HG03439 (cell line): ENCODE data around the gene OSTF1.

Experiments
- ATAC-seq: cut with Tn5 transposase; IDR thresholded peaks from one replicate; pipeline ENCODE4 v1.9.1; 2021; ENCODE audit warnings: mild to moderate bottlenecking, moderate library complexity; ENCODE audit not compliant: unreplicated experiment

Gene OSTF1, protein sequence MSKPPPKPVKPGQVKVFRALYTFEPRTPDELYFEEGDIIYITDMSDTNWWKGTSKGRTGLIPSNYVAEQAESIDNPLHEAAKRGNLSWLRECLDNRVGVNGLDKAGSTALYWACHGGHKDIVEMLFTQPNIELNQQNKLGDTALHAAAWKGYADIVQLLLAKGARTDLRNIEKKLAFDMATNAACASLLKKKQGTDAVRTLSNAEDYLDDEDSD

DNA sequence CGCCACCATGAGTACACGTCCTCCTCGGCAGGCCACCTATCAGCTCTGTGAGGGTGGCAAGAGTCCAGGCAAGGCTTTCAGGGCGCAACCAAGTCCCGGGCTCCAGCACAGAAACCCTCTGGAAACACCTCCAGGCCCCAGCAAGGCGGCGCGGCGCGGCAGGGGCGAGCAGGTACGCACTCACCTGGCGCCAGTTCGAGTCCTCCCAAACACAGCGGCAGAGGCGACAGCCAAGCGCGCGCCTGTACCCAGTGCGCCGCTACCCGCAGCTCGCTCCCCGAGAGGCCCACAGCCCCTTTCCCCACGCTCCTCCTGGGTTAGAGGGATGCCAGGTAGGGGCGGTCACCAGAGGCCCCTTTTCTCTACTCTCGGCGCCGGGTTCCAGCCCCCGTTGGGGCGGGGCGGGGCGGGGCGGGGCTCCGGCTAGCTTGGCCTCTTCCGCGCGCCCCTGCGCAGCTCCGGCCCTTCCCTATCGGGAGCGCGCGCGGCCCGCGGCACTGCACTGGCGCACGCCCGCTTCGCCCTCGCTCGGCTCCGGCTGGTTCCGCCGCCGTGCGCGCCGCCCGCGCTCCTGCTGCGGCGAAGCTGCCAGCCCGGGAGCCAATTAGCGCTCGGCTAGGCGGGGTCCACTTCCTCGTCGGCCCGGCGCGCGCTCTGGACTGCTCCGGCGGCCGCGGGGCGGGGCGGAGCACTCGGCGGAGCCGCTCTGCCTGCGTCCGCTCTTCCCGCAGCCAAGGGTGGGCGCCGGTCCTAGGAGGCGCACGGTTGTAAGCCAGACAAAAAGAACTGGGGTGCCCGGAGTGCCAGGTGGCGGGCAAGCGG is at the start of gene OSTF1, which contains the start of gene NMRK1:
Gene OSTF1, plus strand, starts transcription at position 691 of the 822 bp plus-strand sequence. CDS start 179 bp downstream, outside the sequence.
Gene NMRK1, minus strand, starts transcription at position 332 of the 822 bp plus-strand sequence. CDS start 5,040 bp downstream, outside the sequence.
- ATAC-seq, result peak; percentile 92

DNA sequence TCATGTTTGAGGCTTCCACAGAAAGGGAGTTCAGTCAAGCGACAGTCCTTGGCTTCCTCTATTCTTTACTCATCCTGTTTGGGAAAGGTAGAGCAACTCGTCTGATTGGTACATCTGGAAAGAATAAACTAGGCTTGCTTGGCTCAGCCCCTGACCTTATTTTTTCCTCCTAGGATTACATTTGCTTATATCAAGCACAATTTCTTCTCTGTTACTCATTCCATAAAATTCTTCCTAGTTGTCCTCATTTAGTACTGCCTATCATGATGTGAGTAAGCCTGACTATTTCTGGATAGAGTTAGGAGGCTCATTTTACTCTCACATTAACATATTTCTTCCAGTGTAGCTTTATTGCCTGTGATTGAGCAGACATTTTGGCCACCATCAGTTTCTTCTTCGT is 49.3 kb upstream of the OSTF1 start:
- no peak for ATAC-seq

DNA sequence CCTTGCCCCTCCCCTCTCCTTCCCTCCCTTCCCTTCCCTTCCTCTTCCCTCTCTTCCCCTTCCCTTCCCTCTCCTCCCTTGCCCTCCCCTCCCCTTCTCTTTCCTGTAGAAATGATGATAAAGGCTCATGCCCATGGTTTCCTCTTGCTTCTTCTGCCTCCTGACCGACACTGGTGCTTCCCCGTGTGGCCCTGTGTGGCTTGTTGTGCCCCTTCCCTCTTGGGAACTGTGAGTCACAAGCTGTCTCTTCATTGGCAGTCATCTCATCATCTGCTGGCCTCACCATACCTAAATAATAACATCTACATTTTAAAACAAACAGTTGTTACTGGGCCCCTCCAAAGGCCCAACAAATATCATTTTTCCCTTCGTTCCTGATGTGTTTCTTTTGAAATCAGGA is 48.5 kb upstream of the OSTF1 start:
- ATAC-seq, result no peak

DNA sequence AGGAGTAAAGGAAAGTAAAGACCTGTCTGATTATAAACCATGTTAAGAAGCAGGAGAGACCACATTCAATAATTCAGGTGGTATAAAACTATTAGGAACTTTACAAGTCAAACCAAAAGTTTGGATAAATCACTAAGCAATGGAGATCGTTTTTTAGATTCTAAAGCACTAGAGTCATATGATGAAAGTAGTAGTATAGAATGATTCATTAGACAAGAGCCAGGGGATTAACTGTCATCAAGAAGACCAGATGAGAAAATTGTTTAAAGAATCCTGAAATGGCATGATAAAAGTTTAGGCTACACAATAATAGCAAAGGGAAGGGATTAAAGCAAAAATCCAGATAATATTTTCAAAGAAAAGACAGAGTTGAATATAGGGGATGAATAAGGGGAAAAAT is 47.3 kb upstream of the OSTF1 start:
- no peak for ATAC-seq

DNA sequence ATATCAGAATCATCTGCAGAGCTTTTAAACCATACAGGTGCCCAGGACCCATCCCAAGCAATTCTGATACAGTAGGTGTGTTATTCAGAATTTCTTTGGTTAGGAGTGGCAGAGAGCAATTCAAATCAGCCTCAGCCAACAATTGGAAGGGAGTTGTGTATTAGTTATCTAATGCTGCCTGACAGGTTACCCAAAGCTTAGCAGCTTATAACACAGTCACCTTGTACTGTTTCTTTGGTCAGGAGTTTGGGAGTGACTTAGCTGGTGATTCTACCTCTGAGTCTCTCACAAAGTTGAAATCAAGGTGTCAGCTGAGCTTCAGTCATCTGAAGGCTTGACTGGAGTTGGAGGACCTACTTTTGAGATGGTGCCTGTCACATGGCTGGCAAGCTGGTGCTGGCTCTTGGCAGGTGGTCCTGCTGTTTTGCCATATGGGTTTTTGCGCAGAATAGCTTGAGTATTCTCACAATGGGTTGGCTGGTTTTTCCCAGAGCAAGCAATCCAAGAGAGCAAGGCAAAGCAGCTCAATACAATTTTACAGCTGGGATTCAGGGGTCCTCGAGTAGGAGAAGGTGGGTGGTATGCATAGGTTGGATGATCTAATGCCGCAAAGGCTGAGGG is 41.5 kb upstream of the OSTF1 start:
- ATAC-seq, result no peak

DNA sequence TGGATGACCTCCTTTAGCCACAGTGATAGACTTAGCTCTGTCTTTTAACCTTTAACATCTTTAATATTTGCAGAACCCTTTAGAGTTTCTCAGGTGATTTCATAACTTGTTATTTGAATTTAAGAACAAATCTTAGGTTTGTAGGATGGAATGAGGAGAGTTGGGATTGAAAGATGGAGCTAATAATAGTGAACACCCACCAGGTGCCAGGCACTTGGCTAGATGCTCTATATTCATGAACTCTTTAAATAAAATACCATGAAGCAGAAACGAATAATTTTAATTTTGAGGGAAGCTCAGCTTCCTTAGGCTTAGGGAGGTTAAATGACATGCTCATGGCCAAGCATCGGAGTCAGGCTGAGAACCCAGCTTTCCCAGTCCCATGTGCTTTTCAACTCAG is 40.8 kb upstream of the OSTF1 start:
- ATAC-seq, result no peak

DNA sequence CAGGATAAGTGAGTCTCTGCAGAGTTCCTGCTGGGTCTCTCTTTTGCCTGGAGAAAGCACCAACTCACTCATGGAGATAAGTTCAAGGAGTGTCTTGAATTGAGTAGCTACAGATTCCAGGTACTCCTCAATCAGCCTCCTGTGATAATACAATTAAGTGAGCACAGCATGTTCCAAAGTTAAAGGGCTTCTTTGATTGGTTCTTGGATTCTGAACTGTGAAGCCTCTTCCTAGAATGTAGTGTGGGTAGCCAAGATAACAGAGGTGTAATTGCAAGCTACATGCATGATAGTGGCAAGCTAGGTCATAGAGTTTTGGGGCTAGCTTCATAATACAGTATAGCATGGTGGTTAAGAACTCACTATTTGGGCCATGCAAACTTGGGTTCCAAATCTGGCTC is 37.0 kb upstream of the OSTF1 start:
- ATAC-seq, result no peak

DNA sequence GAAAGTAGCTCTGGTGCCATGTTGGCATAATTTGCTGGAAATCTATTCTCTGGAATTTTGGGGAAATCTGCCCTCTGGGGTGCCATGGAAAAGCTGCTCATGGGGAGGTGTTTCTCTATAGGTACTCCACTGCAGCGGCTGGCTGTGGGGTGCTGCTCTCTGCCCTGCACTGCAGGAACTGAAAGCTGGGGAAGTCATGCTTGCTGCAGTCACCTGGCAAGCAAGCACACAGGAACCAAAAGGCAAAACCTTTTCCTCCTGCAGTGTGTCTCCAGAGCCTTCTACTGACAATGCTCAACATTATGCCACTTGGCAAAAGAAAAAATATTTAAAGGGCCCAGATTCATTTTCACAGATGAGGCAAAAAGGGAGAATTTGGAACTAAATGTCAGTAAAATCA is 34.4 kb upstream of the OSTF1 start:
- ATAC-seq, result peak; percentile 75

DNA sequence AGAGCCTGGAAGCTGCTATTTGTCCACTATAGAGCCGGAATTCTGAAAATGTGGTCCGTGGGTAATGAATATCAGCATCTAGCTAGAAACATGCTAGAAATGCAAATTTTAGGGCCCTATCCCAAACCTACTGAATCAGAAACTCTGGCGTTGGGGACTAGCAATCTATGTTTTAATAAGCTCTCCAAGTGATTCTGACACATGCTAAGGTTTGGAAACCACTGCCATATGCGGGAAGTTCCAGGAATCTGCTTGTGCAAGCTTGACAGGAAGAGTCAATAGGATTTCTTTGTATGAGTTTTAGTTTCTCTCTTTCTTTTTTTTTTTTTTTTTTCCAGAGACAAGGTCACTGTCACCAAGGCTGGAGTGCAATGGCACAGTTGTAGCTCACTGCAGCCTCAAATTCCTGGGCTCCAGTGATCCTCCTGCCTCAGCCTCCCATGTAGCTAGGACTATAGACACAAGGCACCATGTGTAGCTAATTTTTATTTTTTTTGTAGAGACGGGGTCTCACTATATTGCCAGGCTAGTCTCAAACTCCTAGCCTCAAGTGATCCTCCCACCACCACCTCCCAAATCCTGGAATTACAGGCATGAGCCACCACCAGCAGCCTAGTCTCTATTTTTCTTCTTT is 33.8 kb upstream of the OSTF1 start:
- ATAC-seq, result no peak

DNA sequence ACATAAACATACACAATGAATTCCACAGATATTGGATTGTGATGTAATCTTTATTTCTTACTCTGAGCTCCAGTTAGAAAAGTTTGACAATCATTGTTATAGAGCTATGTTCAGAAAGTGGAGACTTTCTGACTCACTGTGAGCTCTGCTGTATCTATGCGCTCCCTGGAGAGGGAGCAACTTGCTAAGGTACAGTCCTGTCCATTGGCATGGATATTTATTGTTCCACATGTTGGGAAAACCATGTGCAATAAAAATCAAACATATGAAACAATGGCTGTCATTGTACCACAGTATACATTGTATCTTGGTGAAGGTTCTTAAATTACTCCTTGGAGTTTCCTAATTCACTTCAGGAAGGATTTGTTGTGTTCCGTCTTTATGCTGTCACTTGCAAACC is 27.1 kb upstream of the OSTF1 start:
- no peak for ATAC-seq

DNA sequence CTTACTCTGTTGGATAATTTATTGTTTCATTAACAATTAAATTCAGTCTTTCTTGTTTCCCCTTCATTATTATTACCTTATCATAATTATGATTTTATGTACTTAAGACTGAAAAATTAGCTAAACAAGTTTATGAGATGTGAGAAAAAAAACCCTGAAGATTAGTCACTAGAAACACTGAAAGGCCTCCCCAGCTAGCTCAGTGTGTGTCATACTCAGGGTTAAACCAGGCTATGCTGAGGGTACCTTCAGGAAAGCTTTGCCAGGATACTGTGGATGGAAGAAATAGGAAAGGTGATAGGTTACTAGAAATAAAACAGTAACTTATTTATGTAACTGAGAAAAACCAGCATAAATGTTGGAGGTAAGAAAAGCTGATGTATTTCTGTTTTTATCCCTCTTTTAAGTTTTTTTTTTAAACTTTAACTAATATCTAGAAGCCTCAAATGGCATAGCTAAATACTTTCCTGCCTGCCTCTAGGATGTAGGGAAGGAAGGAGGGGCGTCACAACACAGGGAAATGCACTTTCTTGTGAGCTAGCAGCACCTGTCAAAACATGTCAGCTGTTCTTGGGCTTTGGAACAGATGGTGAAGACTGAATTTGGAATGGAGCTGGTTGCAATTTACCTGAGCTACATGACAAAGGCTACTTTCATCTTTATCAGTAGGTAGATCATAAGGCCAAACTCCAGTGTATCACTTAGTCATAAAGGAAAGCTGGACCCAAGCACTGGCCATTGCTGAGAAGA is 24.6 kb upstream of the OSTF1 start:
- no peak for ATAC-seq

DNA sequence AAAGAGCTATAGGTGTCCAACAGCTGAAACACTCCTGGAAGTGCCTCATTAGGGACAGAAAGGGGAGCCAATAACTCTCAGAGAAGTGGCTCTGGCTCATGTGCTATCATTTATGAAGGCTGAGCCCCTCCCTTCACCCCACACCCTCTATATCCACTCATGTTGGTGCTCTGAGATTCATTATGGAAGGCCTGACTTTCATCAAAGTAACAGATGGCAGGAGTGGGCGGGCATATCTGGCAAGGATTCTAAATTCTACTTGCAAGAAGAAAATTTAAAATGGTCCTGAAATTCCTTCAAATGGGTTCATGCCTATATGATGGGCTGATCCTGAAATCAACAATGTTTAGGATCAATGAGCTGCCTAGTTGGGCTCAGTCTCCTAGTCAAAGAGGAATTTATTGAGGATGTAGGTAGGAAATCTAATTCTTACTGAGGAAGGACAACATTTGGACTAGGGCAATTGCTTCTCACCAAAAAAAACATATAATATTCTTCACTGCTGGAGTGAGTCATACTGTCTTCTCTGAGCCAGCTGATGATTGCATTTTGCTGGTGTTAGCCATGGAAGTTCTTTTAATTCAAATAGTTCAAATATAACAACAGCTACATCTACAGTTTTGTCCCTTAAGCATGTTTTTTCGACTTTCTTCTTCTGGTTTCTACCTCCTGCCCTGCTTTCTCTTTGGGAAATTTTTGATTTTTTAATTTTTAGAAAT is 23.8 kb upstream of the OSTF1 start:
- no peak for ATAC-seq

DNA sequence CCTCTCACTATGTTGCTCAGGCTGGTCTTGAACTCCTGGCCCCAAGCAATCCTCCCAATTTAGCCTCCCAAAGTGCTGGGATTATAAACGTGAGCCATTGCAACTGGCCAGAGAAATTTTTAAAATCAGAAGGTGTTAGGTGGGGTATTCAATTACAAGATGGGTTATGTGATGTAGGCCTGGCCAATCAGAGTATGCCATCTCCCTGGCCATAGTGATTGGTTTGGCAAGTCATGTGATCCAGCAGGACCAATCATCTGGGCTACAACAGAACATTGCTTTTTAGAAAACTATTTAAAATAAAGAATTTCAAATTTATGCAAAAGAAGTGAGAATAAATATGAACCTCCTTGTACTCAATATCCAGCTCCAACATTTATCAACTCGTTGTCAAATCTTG is 22.8 kb upstream of the OSTF1 start:
- no peak for ATAC-seq

DNA sequence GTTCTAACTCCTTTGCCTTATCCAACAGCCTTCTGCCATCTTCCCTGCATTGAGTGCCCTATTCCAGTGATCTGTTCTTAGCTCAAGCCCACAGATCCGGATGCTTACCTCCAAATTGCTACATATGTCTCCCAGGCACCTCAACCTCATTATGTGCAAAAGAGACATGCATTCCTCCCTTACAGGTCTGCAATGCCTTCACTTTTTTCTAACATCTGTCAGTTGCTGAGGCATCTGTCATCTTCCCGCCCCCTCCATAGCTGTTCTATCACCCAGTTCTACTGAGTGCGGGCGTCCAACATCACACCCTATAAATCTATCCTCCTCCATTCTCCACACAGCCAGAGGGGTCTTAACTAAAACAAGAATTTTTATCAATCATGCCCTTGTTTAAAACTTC is 20.4 kb upstream of the OSTF1 start:
- ATAC-seq, result no peak

DNA sequence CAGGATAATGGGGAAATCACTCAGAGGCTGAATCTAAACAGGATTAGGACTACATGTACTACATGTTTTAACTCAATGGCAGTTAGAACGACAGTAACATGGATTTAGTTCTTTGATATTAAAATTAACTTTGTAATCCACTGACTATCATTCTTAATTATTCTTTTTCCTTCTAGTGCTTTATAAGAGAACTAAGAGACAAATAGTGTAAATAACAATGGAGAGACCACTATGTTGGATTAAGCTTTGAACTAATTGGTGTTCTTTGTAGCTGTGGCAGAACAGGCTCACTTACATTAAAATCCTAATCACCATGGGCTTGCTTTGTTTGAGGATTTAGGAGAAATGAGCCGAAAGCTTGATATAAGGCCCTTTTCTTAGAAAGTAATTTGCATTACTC is 19.1 kb upstream of the OSTF1 start:
- ATAC-seq, result no peak

DNA sequence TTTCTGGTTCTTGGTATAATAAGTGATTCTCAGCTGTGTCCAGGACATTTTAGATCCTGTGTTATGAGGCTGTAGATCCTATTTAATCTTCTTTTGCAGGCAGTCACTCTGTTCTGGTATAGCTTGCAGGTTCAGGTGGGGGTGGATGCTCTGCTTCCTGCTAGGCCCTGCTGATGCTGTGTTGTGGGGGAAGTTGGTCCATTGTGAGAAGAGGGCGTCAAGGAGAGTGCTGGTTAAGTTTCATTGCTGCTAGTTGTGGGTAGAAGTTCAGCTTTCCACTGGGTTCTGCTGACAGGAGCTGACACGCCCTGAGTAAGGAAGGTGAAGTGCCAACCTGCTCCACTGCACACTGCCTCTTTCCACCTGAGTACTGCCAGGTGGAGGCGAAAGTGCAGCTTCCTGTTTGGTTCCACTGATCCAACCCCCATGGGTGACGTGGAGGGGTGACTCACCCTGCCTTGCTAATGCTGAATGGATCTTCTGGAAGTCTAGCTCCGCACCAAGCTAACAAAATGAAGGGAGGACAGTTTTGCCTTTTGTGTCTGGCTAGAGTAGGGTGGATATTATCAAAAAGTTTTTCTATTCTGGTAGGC is 16.7 kb upstream of the OSTF1 start:
- no peak for ATAC-seq

DNA sequence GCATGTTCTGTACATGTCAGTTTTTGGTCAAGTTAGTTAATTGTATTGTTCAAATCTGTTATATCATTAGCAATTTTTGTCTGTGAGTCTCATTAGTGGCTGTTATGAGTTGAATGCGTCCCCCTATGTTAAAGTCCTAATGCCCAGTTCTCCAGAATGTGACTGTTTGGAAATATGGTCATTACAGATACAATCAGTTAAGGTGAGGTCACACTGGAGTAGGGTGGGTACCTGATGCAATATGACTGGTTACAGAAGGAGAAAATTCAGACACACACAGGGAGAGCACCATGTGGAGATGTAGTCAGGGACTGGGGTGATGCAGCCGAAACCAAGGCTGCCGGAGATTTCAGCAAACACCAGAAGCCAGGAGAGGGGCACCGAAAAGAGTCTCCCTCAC is 15.4 kb upstream of the OSTF1 start:
- ATAC-seq, result no peak

DNA sequence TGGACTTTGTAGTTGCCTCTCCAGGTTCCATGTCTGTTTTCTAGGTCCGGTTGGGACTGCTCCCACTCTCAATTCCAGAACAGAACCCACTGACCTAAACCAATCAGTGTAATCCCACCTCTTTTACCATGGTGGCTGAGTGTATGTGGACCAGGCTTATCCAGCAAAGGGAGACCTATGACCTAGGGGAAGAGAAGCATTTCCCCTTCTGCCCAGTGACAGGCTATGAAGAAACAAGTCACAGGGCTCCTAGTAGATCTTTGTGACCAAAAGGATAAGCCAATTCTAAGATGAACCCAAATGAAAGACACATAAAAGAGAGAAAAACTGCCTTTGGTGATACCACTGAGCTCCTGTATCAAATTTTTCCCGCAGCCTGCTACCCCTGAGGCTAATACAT is 6.7 kb upstream of the OSTF1 start:
- no peak for ATAC-seq

DNA sequence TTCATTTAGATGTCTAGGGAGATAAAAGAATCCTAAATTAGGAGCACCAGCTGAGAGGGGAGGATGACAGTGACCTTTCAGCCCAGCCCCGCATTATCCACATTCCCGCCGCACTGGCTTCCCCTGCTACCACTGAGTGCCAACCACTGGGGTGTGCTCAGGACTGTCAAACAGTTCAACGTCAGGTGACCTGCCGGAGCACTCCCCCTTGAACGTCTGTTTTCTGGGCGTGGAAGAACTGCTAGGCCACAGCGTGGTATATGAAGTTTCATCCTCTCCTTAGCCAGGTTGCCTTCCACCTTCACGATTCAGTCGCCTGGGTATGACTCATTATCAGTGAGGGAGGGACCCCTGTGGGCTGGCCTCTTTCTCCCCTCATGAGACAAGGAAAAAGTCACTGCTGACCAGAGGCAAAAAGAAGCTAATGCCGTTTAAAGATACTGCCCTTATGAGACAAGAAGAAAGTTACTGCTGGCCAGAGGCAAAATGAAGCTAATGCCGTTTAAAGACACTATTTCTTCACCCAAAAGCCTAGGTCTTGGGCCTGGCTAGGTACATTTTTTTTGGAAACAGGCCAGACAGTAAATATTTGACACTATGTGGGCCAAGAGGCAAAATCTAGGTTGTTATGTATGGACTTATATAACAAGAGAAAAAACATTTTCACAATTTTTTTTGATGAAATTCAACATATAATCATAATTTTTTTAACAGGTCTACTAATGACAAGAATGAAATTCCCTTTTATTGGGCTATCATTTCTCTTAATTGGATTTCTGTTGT is 4.9 kb upstream of the OSTF1 start:
- ATAC-seq, result no peak
